SH-SY5Y (cell line): Measurements from ENCODE around the gene EWSR1.
A peak's percentile ranks its signal among the peaks of the same experiment; 100 is the strongest.

Source experiments
- GATA2 ChIP-seq: IDR thresholded peaks from 2 replicates; pipeline ENCODE4 v1.6.1; 2011; ENCODE audit warnings: mild to moderate bottlenecking, low read depth, low read length
- GATA3 ChIP-seq: IDR thresholded peaks from 2 replicates; pipeline ENCODE4 v1.6.1; 2011; ENCODE audit warnings: low read depth, mild to moderate bottlenecking, low read length, moderate library complexity

- TF ChIP-seq GATA2 (peak; percentile 59; the same call in 1 of the 2 replicates), GATA3 (no peak)
These were observed 74.7 kb downstream of the EWSR1 start for GRCh38 chr22:29342577-29343312.
